Glutamatergic neuron (in vitro differentiated cells): ENCODE results near the gene KLHDC8A. TPM values are rescaled to one million over a fixed set of nuclear protein-coding genes. Genes with fewer than 3 reads are reported as not detected.
"Not testable (repeated sequence)": the region's sequence is repeated elsewhere in the genome, so short reads cannot be mapped to it uniquely, and the experiment has no call there.

ENCODE experiments used
- DNase-seq: peaks from one replicate; pipeline ENCODE4 v3.0.0; 2022
- H3K27ac Mint-ChIP-seq: one replicate; pipeline ENCODE4 v1.8.0; 2020; ENCODE audit warnings: mild to moderate bottlenecking, mixed read lengths, inconsistent platforms; ENCODE audit not compliant: unreplicated experiment
- H3K27me3 Mint-ChIP-seq: one replicate; pipeline ENCODE4 v1.8.0; 2020; ENCODE audit warnings: mild to moderate bottlenecking, moderate library complexity, mixed read lengths, inconsistent platforms; ENCODE audit not compliant: unreplicated experiment
- H3K36me3 Mint-ChIP-seq: one replicate; pipeline ENCODE4 v1.8.0; 2020; ENCODE audit warnings: mild to moderate bottlenecking, mixed read lengths, inconsistent platforms; ENCODE audit not compliant: unreplicated experiment
- H3K4me1 Mint-ChIP-seq: one replicate; pipeline ENCODE4 v1.8.0; 2020; ENCODE audit warnings: mild to moderate bottlenecking, low read depth, mixed read lengths, inconsistent platforms; ENCODE audit not compliant: unreplicated experiment
- H3K4me3 Mint-ChIP-seq: one replicate; pipeline ENCODE4 v1.8.0; 2020; ENCODE audit warnings: mild to moderate bottlenecking, mixed read lengths, inconsistent platforms; ENCODE audit not compliant: unreplicated experiment
- H3K9me3 Mint-ChIP-seq: one replicate; pipeline ENCODE4 v1.8.0; 2020; ENCODE audit warnings: mild to moderate bottlenecking, moderate library complexity, mixed read lengths, inconsistent platforms; ENCODE audit not compliant: unreplicated experiment
- total RNA-seq: library from RNA; stranded (reverse); fragmentation: NEBNext Ultra II Directional; extraction: Animal tissue kit (Norgen Biotek cat#: 25700); gene quantifications from one replicate; pipeline ENCODE4 v1.2.1, GENCODE V29; 2021; ENCODE audit not compliant: unreplicated experiment
- TF ChIP-seq, protein P1 (sequence below): fragments of 200-600 bp; sonication (generic); IDR thresholded peaks from one replicate; pipeline ENCODE4 v1.5.0; 2021; ENCODE audit not compliant: partially characterized antibody, unreplicated experiment

KLHDC8A gene
- total RNA-seq, 1 donor from 2014 or later: 125 TPM

DNA sequence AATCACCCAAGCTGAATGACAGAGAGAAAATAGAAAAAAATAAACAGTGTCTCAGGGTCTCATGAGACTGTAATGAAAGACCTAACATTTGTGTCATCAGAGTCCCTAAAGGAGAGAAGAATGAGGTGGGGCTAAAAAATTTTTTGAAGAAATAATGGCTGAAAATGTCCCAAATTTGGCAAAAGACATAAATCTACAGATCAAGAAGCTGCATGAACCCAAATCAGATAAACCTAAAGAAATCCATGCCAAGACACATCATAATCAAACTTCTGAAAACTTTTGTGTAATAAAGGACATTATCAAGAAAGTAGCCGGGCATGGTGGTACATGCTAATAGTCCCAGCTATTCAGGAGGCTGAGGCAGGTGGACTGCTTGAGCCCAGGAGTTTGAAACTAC, 35.9 kb upstream of the KLHDC8A start:
- Mint-ChIP-seq H3K27ac (no peak overlapping the region), H3K9me3 (no peaks in the 10 kb centered on the region), H3K4me3 (no peak overlapping the region), H3K4me1 (no peaks in the 10 kb centered on the region), H3K36me3 (no peaks in the 10 kb centered on the region), H3K27me3 (no peaks in the 10 kb centered on the region)
- TF ChIP-seq, protein P1, sequence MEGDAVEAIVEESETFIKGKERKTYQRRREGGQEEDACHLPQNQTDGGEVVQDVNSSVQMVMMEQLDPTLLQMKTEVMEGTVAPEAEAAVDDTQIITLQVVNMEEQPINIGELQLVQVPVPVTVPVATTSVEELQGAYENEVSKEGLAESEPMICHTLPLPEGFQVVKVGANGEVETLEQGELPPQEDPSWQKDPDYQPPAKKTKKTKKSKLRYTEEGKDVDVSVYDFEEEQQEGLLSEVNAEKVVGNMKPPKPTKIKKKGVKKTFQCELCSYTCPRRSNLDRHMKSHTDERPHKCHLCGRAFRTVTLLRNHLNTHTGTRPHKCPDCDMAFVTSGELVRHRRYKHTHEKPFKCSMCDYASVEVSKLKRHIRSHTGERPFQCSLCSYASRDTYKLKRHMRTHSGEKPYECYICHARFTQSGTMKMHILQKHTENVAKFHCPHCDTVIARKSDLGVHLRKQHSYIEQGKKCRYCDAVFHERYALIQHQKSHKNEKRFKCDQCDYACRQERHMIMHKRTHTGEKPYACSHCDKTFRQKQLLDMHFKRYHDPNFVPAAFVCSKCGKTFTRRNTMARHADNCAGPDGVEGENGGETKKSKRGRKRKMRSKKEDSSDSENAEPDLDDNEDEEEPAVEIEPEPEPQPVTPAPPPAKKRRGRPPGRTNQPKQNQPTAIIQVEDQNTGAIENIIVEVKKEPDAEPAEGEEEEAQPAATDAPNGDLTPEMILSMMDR: no peak
- no peak for DNase-seq

DNA sequence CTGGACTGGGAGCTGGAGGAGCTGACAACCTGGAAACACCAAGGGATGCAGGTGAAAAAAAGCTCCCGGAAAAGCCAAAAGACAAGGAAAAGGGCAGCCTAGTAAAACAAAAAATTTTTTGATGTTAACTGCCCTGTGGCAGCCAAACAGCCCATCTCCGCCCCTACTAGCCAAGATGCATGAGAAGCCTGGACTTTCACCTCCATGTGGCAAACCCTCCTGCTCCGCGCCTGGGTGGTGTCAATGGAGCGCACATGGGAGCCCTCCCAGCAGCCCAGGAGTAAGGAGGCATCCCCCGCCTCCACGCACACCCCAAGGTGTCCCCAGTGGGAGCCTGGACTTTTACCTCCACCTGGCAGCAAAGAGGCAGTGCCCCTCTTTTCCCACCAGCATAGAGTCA, 34.7 kb upstream of the KLHDC8A start:
- H3K4me1 Mint-ChIP-seq: no peaks in the 10 kb centered on the region

DNA sequence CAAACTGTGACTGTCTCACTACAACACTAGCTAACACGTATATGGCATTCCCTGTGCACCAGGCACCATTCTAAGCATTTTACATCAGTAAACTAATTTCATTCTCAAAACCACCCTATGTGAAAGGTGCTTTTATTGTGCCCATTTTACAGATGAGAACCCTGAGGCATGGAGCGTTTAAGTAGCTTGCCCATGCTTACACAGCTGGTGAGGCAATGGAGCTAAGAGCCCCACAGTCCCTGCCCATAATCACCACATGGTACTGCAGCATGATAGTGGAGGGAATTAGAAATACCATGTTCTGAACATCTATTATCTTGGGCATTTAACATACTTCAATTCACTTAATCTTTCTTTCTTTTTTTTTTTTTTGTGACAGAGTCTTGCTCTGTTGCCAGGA, 31.1 kb upstream of the KLHDC8A start:
- peaks cover 2% of the 10 kb centered on the region for H3K27me3 Mint-ChIP-seq
- no peaks in the 10 kb centered on the region for H3K36me3 Mint-ChIP-seq
- TF ChIP-seq, protein P1: no peak
- no peak overlapping the region for H3K4me3 Mint-ChIP-seq
- H3K4me1 Mint-ChIP-seq: peaks cover 12% of the 10 kb centered on the region
- H3K27ac Mint-ChIP-seq: no peak overlapping the region
- no peak for DNase-seq
- H3K9me3 Mint-ChIP-seq: peaks cover 1% of the 10 kb centered on the region

More for the DNA sequence above, 34.7 kb upstream of the KLHDC8A start:
- no peak for DNase-seq
- TF ChIP-seq, protein P1: no peak
- Mint-ChIP-seq H3K4me3 (no peak overlapping the region), H3K27ac (no peak overlapping the region), H3K36me3 (no peaks in the 10 kb centered on the region), H3K9me3 (no peaks in the 10 kb centered on the region), H3K27me3 (peaks cover 1% of the 10 kb centered on the region)

DNA sequence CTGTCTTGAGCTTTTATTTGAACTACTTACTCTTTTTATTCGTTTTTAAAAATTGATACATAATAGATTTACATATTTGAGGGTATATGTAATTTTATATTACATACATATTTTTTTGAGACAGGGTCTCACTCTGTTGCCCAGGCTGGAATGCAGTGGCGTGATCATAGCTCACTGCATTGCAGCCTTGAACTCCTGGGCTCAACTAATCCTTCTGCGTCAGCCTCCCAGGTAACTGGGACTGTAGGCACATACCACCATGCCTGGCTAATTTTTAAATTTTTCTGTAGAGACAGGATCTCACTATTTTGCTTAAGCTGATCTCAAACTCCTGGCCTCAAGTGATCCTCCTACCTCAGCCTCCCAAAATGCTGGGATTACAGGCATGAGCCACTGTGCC, 26.3 kb upstream of the KLHDC8A start:
- not testable (repeated sequence) for H3K36me3 Mint-ChIP-seq, DNase-seq, H3K4me3 Mint-ChIP-seq, H3K9me3 Mint-ChIP-seq, H3K27ac Mint-ChIP-seq, H3K27me3 Mint-ChIP-seq
- H3K4me1 Mint-ChIP-seq: peaks cover 18% of the 10 kb centered on the region

DNA sequence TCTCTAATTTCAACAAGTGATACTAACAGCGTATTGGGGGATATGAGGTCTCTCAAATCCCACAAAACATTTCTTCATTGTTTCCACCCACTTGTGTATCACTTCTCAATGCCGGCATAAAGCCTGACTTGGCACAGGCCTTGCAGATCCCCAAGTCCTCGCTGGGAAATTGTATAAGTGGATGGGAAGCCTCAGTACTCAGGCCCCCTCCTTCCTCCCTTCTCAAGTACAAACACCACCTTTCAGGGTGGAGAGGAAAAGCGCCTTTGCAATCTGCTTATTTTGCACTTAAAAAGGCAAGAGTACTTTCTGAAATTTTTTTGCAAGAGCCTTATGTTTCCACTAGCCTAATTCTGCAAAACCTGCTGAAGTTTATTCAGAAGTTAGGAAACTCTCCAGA, 25.8 kb upstream of the KLHDC8A start:
- Mint-ChIP-seq H3K27me3 (peaks cover 4% of the 10 kb centered on the region), H3K27ac (no peak overlapping the region), H3K4me1 (peaks cover 18% of the 10 kb centered on the region), H3K4me3 (no peak overlapping the region), H3K9me3 (peaks cover 1% of the 10 kb centered on the region), H3K36me3 (no peaks in the 10 kb centered on the region)
- TF ChIP-seq, protein P1: no peak
- no peak for DNase-seq

DNA sequence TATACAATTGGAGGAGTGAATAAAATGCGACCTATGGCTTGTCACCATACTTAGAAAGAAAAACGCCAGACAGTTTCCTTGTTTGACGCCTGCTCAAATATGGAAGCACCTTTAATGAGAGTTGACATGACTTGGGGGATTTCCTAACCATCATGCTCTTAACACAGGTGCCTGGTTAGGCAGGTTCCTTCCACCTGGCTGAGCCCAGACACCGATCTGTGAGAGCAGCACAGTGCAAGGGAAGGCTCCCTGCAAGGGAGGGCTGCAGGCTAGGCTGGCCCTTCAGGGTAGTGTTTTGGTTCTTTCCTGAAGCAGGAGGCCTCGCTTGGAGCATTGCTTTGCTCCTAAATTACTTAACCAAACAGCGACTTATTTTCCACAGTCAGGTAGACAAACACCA, 24.6 kb upstream of the KLHDC8A start:
- H3K27ac Mint-ChIP-seq: no peak overlapping the region
- H3K36me3 Mint-ChIP-seq: no peaks in the 10 kb centered on the region
- peaks cover 2% of the 10 kb centered on the region for H3K27me3 Mint-ChIP-seq
- H3K4me3 Mint-ChIP-seq: no peak overlapping the region
- TF ChIP-seq, protein P1: no peak
- peaks cover 2% of the 10 kb centered on the region for H3K9me3 Mint-ChIP-seq
- DNase-seq: no peak
- peaks cover 23% of the 10 kb centered on the region for H3K4me1 Mint-ChIP-seq
